HG02642 (cell line): ENCODE measurements around the gene ABCA13.
A peak's percentile ranks its signal among the peaks of the same experiment; 100 is the strongest.

Experiments
- ATAC-seq: cut with Tn5 transposase; IDR thresholded peaks from one replicate; pipeline ENCODE4 v1.9.1; 2021; ENCODE audit warnings: mild to moderate bottlenecking; ENCODE audit not compliant: unreplicated experiment, poor library complexity

Gene ABCA13

GRCh38 chr7:48350515-48350914 is 179.3 kb downstream of the ABCA13 start:
- ATAC-seq = no peak

- ATAC-seq = no peak
These were observed 180.6 kb downstream of the ABCA13 start for GRCh38 chr7:48351900-48352299.

GRCh38 chr7:48355346-48355745 is 184.1 kb downstream of the ABCA13 start:
- no peak for ATAC-seq

- ATAC-seq = no peak
These were observed 189.3 kb downstream of the ABCA13 start for GRCh38 chr7:48360574-48360973.

GRCh38 chr7:48363174-48363573 is 191.9 kb downstream of the ABCA13 start:
- no peak for ATAC-seq

GRCh38 chr7:48365010-48365409 is 193.8 kb downstream of the ABCA13 start:
- ATAC-seq = no peak

GRCh38 chr7:48366096-48366495 is 194.8 kb downstream of the ABCA13 start:
- no peak for ATAC-seq

- ATAC-seq = no peak
These were observed 205.0 kb downstream of the ABCA13 start for GRCh38 chr7:48376263-48376662.

- no peak for ATAC-seq
These were observed 209.7 kb downstream of the ABCA13 start for GRCh38 chr7:48380921-48381320.

- ATAC-seq = no peak
These were observed 210.3 kb downstream of the ABCA13 start for GRCh38 chr7:48381571-48381970.

GRCh38 chr7:48384180-48384752 is 213.0 kb downstream of the ABCA13 start:
- no peak for ATAC-seq

GRCh38 chr7:48387932-48388331 is 216.7 kb downstream of the ABCA13 start:
- ATAC-seq = no peak

GRCh38 chr7:48388911-48389310 is 217.7 kb downstream of the ABCA13 start:
- no peak for ATAC-seq

- ATAC-seq = peak; percentile 54
These were observed 218.7 kb downstream of the ABCA13 start for GRCh38 chr7:48389977-48390376.

- ATAC-seq = peak; percentile 31
These were observed 219.4 kb downstream of the ABCA13 start for GRCh38 chr7:48390388-48391327.

- no peak for ATAC-seq
These were observed 226.9 kb downstream of the ABCA13 start for GRCh38 chr7:48398191-48398590.

- ATAC-seq = no peak
These were observed 231.5 kb downstream of the ABCA13 start for GRCh38 chr7:48402721-48403120.

GRCh38 chr7:48408731-48409130 is 237.5 kb downstream of the ABCA13 start:
- no peak for ATAC-seq

- ATAC-seq = no peak
These were observed 240.4 kb downstream of the ABCA13 start for GRCh38 chr7:48411619-48412018.

GRCh38 chr7:48414011-48414732 is 242.9 kb downstream of the ABCA13 start:
- ATAC-seq = no peak

GRCh38 chr7:48416327-48416908 is 245.2 kb downstream of the ABCA13 start:
- no peak for ATAC-seq
